ENCODE results near the gene C10orf143.
"Not testable (repeated sequence)": the region's sequence is repeated elsewhere in the genome, so short reads cannot be mapped to it uniquely, and the experiment has no call there.

C10orf143 gene

GRCh38 chr10:130027716-130028464 lies 82.7 kb downstream of the C10orf143 start:
- DNase-seq, result peak; percentile 44

GRCh38 chr10:130026670-130027456 lies 83.8 kb downstream of the C10orf143 start:
- no peak for DNase-seq

- DNase-seq, result no peak
Observed at GRCh38 chr10:130025811-130026485, 84.7 kb downstream of the C10orf143 start.

- no peak for DNase-seq
Observed at GRCh38 chr10:130025326-130025725, 85.3 kb downstream of the C10orf143 start.

- DNase-seq, result no peak
Observed at GRCh38 chr10:130024779-130025325, 85.8 kb downstream of the C10orf143 start.

- DNase-seq, result not testable (repeated sequence)
Observed at GRCh38 chr10:130024326-130024725, 86.3 kb downstream of the C10orf143 start.

- DNase-seq, result no peak
Observed at GRCh38 chr10:130023454-130024230, 87.0 kb downstream of the C10orf143 start.

GRCh38 chr10:130022511-130023299 lies 87.9 kb downstream of the C10orf143 start:
- no peak for DNase-seq

- DNase-seq, result no peak
Observed at GRCh38 chr10:130022086-130022485, 88.5 kb downstream of the C10orf143 start.

- no peak for DNase-seq
Observed at GRCh38 chr10:130021383-130021950, 89.2 kb downstream of the C10orf143 start.

GRCh38 chr10:130020651-130021382 lies 89.8 kb downstream of the C10orf143 start:
- no peak for DNase-seq

GRCh38 chr10:130018730-130019185 lies 91.9 kb downstream of the C10orf143 start:
- no peak for DNase-seq

- no peak for DNase-seq
Observed at GRCh38 chr10:130018265-130018664, 92.4 kb downstream of the C10orf143 start.

- no peak for DNase-seq
Observed at GRCh38 chr10:130017631-130018022, 93.0 kb downstream of the C10orf143 start.

- no peak for DNase-seq
Observed at GRCh38 chr10:130016993-130017630, 93.5 kb downstream of the C10orf143 start.

- no peak for DNase-seq
Observed at GRCh38 chr10:130016095-130016494, 94.5 kb downstream of the C10orf143 start.

- DNase-seq, result no peak
Observed at GRCh38 chr10:130015075-130015695, 95.4 kb downstream of the C10orf143 start.

GRCh38 chr10:130014263-130015074 lies 96.2 kb downstream of the C10orf143 start:
- DNase-seq, result no peak

Data from NCI-H1092 (cell line).